Daoy (cell line): ENCODE data around the gene ORM1. TPM values are rescaled to one million over a fixed set of nuclear protein-coding genes. Genes with fewer than 3 reads are reported as not detected.

Source experiments
- total RNA-seq: library from RNA; depleted of rRNA; stranded (reverse); fragments of >200 nt; shearing (Covaris generic); gene quantifications from 2 replicates; pipeline ENCODE4 v1.2.3, GENCODE V29; 2014; rRNA removed

The ORM1 gene
- total RNA-seq, 1 experiment from 2014 or later = not detected

Other genes with a start within 250 kb of the ORM1 start
- gene AMBP, start 244.8 kb upstream of the ORM1 start, total RNA-seq = 0.91 TPM in 1 of 2 replicates, not detected in the other
- gene KIF12, start 223.8 kb upstream of the ORM1 start, total RNA-seq = not detected in 2 replicates
- gene COL27A1, start 167.6 kb upstream of the ORM1 start, total RNA-seq = 6.4 and 7.8 TPM in 2 replicates
- gene ORM2, start 6.8 kb downstream of the ORM1 start, total RNA-seq = not detected in 2 replicates
- gene AKNA, start 64.9 kb downstream of the ORM1 start, total RNA-seq = 1.5 and 2.9 TPM in 2 replicates
- 1.3 and 1.6 TPM in 2 replicates for gene WHRN, start 182.4 kb downstream of the ORM1 start, total RNA-seq